GM12874 (cell line): Measurements from ENCODE around the gene MRTFA.

Source experiments
- TF ChIP-seq, protein P1 (sequence below): IDR thresholded peaks from 2 replicates; pipeline ENCODE4 v1.5.1; 2011; ENCODE audit warnings: low read depth, mild to moderate bottlenecking, control low read depth, low read length, moderate library complexity; ENCODE audit not compliant: insufficient read depth

Gene MRTFA

GRCh38 chr22:40472579-40472978 lies 163.9 kb downstream of the MRTFA start:
- TF ChIP-seq, protein P1, sequence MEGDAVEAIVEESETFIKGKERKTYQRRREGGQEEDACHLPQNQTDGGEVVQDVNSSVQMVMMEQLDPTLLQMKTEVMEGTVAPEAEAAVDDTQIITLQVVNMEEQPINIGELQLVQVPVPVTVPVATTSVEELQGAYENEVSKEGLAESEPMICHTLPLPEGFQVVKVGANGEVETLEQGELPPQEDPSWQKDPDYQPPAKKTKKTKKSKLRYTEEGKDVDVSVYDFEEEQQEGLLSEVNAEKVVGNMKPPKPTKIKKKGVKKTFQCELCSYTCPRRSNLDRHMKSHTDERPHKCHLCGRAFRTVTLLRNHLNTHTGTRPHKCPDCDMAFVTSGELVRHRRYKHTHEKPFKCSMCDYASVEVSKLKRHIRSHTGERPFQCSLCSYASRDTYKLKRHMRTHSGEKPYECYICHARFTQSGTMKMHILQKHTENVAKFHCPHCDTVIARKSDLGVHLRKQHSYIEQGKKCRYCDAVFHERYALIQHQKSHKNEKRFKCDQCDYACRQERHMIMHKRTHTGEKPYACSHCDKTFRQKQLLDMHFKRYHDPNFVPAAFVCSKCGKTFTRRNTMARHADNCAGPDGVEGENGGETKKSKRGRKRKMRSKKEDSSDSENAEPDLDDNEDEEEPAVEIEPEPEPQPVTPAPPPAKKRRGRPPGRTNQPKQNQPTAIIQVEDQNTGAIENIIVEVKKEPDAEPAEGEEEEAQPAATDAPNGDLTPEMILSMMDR: no peak

DNA sequence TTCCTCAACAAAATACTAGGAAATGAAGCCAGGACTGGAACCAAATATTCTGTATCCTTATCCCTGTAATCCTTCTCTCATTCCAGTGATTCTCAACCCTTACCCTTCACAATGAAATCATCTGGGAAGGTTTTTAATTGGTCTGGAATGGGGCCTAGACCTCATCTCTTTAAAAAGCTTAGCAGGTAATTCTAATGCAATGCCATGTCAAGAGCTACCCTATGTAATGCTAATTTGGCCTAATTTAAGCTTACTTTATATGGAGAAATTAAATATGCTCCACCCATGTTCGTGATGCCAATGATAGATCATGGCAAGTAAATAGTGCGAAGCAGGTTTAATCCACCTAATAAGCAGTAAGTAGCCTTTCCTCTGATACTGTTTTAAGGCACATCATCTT lies 164.5 kb downstream of the MRTFA start:
- TF ChIP-seq, protein P1: no peak

- TF ChIP-seq, protein P1: no peak
These were observed 167.3 kb downstream of the MRTFA start for GRCh38 chr22:40469181-40469580.

DNA sequence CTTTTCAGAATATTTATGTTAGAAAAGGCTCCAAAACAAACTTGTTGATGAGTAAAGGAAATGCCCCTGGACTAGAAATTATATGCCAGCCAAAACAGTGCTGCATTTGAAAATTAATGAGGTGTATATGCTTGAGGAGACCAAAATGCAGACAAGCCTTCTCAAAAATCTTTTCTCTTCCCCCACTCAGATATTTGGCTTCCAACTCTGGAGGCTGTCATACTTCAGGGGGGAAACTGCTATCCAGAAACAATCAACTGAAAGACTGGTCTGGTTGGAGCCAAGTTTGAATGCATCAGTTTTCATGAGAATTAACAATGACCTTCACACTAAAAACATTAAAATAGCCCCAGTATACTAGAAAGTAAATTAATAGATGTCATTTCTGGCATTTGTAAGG lies 167.9 kb downstream of the MRTFA start:
- TF ChIP-seq, protein P1: no peak

- TF ChIP-seq, protein P1: no peak
These were observed 169.5 kb downstream of the MRTFA start for GRCh38 chr22:40466976-40467375.

GRCh38 chr22:40463683-40464082 lies 172.8 kb downstream of the MRTFA start:
- TF ChIP-seq, protein P1: no peak

DNA sequence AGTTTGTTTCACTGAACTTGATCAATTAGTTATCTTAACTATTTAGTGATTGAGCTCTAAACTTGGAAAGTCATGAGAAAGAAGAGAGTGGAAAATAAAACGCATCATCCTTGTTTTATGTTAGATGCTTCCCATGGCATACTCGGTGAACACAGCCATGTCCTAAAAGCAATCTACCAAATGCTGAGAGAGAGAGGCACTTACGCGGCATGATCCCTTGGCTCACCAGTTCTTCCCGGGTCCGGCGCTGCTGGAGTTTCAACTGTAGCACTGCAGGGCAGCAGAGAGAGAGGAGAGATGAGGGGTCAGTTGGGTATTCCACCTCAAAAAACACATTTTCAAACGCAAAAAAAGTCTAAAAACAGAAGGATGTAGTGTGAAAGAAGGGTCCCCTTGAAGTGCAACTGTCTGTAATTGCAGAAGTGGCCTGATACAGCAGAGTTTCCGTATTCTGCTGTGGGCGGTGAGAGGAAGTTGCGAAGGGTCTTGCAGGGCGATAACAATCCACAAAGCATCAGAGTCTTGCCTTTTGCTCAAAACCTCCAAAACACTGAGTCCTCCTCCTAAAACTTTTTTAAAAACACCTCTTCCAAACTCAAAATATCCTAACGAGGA lies 173.4 kb downstream of the MRTFA start:
- TF ChIP-seq, protein P1: no peak
